H1 (cell line): Measurements from ENCODE around the gene HOXB5. TPM values are rescaled to one million over a fixed set of nuclear protein-coding genes. Genes with fewer than 3 reads are reported as not detected.

Experiments used
- CTCF ChIA-PET: fragments of 300-600 bp; sonication (Branson Sonifier 250); formaldehyde crosslinking; loops from one replicate; lab custom pipeline; 2021; ENCODE audit not compliant: partially characterized antibody; lab: Charles Lee
- POLR2A ChIA-PET: fragments of 300-600 bp; sonication (Branson Sonifier 250); formaldehyde crosslinking; loops from one replicate; lab custom pipeline; 2021; ENCODE audit warnings: inconsistent platforms; ENCODE audit not compliant: partially characterized antibody; lab: Charles Lee
- DNase-seq, 2 experiments: peaks; one replicate each; pipeline versions ENCODE4 v3.0.0 to v3.0.0-alpha.2; 2010 to 2022; ENCODE audit warnings: low spot score in 2 of 2, low read depth in 1 of 2, mixed read lengths in 1 of 2
- FAIRE-seq: peaks from 2 replicates; lab custom pipeline; 2011; peaks lifted over from hg19 to GRCh38; lab: Jason Lieb, UNC
- H2AFZ ChIP-seq: 2 replicates; pipeline ENCODE4 v1.8.1; 2012; ENCODE audit warnings: low read length, inconsistent platforms
- H2AK5ac ChIP-seq: 2 replicates; pipeline ENCODE4 v1.6.1; 2013; ENCODE audit warnings: low read depth, low read length
- H2BK120ac ChIP-seq: replicated peaks from 2 replicates; pipeline ENCODE3; 2013; ENCODE audit warnings: low read depth, low read length, inconsistent platforms
- H2BK12ac ChIP-seq: 2 replicates; pipeline ENCODE4 v1.6.1; 2013; ENCODE audit warnings: low read depth, low read length
- H2BK15ac ChIP-seq: 2 replicates; pipeline ENCODE4 v1.6.1; 2013; ENCODE audit warnings: low read length
- H2BK20ac ChIP-seq: 2 replicates; pipeline ENCODE4 v1.6.1; 2013; ENCODE audit warnings: low read length
- H2BK5ac ChIP-seq: 2 replicates; pipeline ENCODE4 v1.6.1; 2013; ENCODE audit warnings: low read depth, low read length
- H3K14ac ChIP-seq: 2 replicates; pipeline ENCODE4 v1.6.1; 2013; ENCODE audit warnings: inconsistent platforms; ENCODE audit not compliant: insufficient read length
- H3K18ac ChIP-seq: 2 replicates; pipeline ENCODE4 v1.6.1; 2013; ENCODE audit warnings: low read length; ENCODE audit errors: extremely low read depth
- H3K23ac ChIP-seq: 2 replicates; pipeline ENCODE4 v1.6.1; 2013; ENCODE audit warnings: inconsistent platforms; ENCODE audit not compliant: insufficient read length
- H3K23me2 ChIP-seq: 2 replicates; pipeline ENCODE4 v1.6.1; 2013; ENCODE audit warnings: low read depth, low read length
- H3K27ac ChIP-seq: 2 replicates; pipeline ENCODE4 v1.6.1; 2011; ENCODE audit warnings: low read depth, low read length, inconsistent platforms
- H3K27me3 ChIP-seq, 4 experiments: replicated peaks in 1 of 4; 1 replicate in 1 of 4; 2 replicates in 3 of 4; pipeline versions ENCODE4 v1.6.1 to v1.8.1; 2011 to 2013; ENCODE audit warnings: low read length in 3 of 4, mild to moderate bottlenecking in 3 of 4, inconsistent platforms in 2 of 4, mixed read lengths in 2 of 4, moderate library complexity in 1 of 4; ENCODE audit not compliant: control insufficient read depth in 3 of 4, insufficient read depth in 3 of 4; ENCODE audit errors: extremely low read depth in 1 of 4
- H3K36me3 ChIP-seq, 4 experiments: 2 replicates each; pipeline versions ENCODE4 v1.6.1 to v1.8.1; 2011 to 2013; ENCODE audit warnings: mild to moderate bottlenecking in 4 of 4, low read length in 3 of 4, moderate library complexity in 2 of 4, control low read depth in 1 of 4, inconsistent platforms in 1 of 4; ENCODE audit not compliant: insufficient read depth in 4 of 4, control insufficient read depth in 2 of 4
- H3K4ac ChIP-seq: replicated peaks from 2 replicates; pipeline ENCODE3; 2013; ENCODE audit warnings: low read length, low read depth, mixed read lengths, inconsistent platforms; ENCODE audit not compliant: insufficient read length
- H3K4me1 ChIP-seq, 4 experiments: replicated peaks in 1 of 4; 1 replicate in 1 of 4; 2 replicates in 3 of 4; pipeline versions ENCODE4 v1.6.1 to v1.8.1; 2011 to 2013; ENCODE audit warnings: low read length in 3 of 4, inconsistent platforms in 2 of 4, mixed read lengths in 1 of 4; ENCODE audit not compliant: insufficient read depth in 4 of 4, control insufficient read depth in 3 of 4
- H3K4me2 ChIP-seq, 2 experiments: 2 replicates each; pipeline versions ENCODE4 v1.6.1 to v1.8.1; 2011 to 2013; ENCODE audit warnings: low read depth in 2 of 2, low read length in 2 of 2, control low read depth in 1 of 2, inconsistent platforms in 1 of 2, mild to moderate bottlenecking in 1 of 2; ENCODE audit not compliant: insufficient read depth in 1 of 2
- H3K4me3 ChIP-seq, 4 experiments: fragments of 200-600, 300-600 bp in 1 of 4; sonication (generic), shearing (Covaris generic), sonication (Bioruptor Twin) in 1 of 4; 2 replicates each; pipeline versions ENCODE4 v1.5.1 to v1.8.1; 2011 to 2016; ENCODE audit warnings: low read length in 4 of 4, low read depth in 3 of 4, control low read depth in 2 of 4, inconsistent platforms in 2 of 4, mild to moderate bottlenecking in 2 of 4, mixed read lengths in 1 of 4, moderate library complexity in 1 of 4; ENCODE audit not compliant: insufficient read depth in 2 of 4; ENCODE audit errors: extremely low read depth in 1 of 4
- H3K56ac ChIP-seq: replicated peaks from 2 replicates; pipeline ENCODE3; 2013; ENCODE audit warnings: low read depth, mild to moderate bottlenecking, mixed read lengths, low read length, inconsistent platforms; ENCODE audit not compliant: insufficient read length
- H3K79me1 ChIP-seq: 2 replicates; pipeline ENCODE4 v1.6.1; 2013; ENCODE audit warnings: low read depth, low read length, control low read depth
- H3K79me2 ChIP-seq, 2 experiments: 2 replicates each; pipeline versions ENCODE4 v1.6.1 to v1.8.1; 2012 to 2013; ENCODE audit warnings: low read length in 2 of 2, mild to moderate bottlenecking in 2 of 2, inconsistent platforms in 1 of 2; ENCODE audit not compliant: insufficient read depth in 2 of 2, control insufficient read depth in 1 of 2
- H3K9ac ChIP-seq, 4 experiments: replicated peaks in 1 of 4; 1 replicate in 1 of 4; 2 replicates in 3 of 4; pipeline versions ENCODE4 v1.6.1 to v1.8.1; 2011 to 2013; ENCODE audit warnings: low read depth in 3 of 4, low read length in 3 of 4, control low read depth in 2 of 4, mild to moderate bottlenecking in 2 of 4, moderate library complexity in 2 of 4, inconsistent platforms in 1 of 4; ENCODE audit errors: extremely low read depth in 1 of 4
- H3K9me3 ChIP-seq, 2 experiments: 2 replicates each; pipeline versions ENCODE4 v1.6.1 to v1.8.1; 2012 to 2013; ENCODE audit warnings: mild to moderate bottlenecking in 2 of 2, moderate library complexity in 2 of 2, control low read depth in 1 of 2, inconsistent platforms in 1 of 2, low read depth in 1 of 2, low read length in 1 of 2, mixed read lengths in 1 of 2; ENCODE audit not compliant: insufficient read depth in 2 of 2
- H4K20me1 ChIP-seq, 2 experiments: replicated peaks in 1 of 2; 2 replicates each; pipeline versions ENCODE3 to v1.8.1; 2011 to 2013; ENCODE audit warnings: inconsistent platforms in 2 of 2, low read length in 2 of 2, mild to moderate bottlenecking in 1 of 2; ENCODE audit not compliant: insufficient read depth in 2 of 2, control insufficient read depth in 1 of 2
- H4K5ac ChIP-seq: 2 replicates; pipeline ENCODE4 v1.6.1; 2013; ENCODE audit warnings: low read length, low read depth, mixed read lengths, inconsistent platforms; ENCODE audit not compliant: insufficient read length
- H4K8ac ChIP-seq: 2 replicates; pipeline ENCODE4 v1.8.0; 2013; ENCODE audit warnings: mild to moderate bottlenecking, moderate library complexity, low read length, inconsistent platforms; ENCODE audit not compliant: insufficient read depth; ENCODE audit errors: extremely low read depth
- H4K91ac ChIP-seq: replicated peaks from 2 replicates; pipeline ENCODE3; 2013; ENCODE audit warnings: low read length, mixed read lengths, inconsistent platforms; ENCODE audit not compliant: insufficient read length
- ATF2 ChIP-seq: IDR thresholded peaks from 2 replicates; pipeline ENCODE4 v1.6.1; 2012; ENCODE audit warnings: low read length, inconsistent platforms
- GABPA ChIP-seq: IDR thresholded peaks from 2 replicates; pipeline ENCODE4 v1.6.1; 2011; ENCODE audit warnings: mild to moderate bottlenecking, low read length, moderate library complexity, borderline replicate concordance; ENCODE audit not compliant: insufficient read depth
- TCF12 ChIP-seq: IDR thresholded peaks from 2 replicates; pipeline ENCODE4 v1.6.1; 2011; ENCODE audit warnings: low read depth, mild to moderate bottlenecking, low read length
- USF2 ChIP-seq: IDR thresholded peaks from 2 replicates; pipeline ENCODE4 v1.6.1; 2011; ENCODE audit warnings: low read length, improper control_type of control experiment
- WGBS, 2 experiments: shearing (Covaris generic) in 1 of 2; methylation state at CpG; one replicate each; pipeline versions ENCODE4 v1.1.6 to v1.1.7; 2013 to 2015; ENCODE audit warnings: low lambda C conversion rate in 2 of 2, mixed read lengths in 2 of 2, inconsistent platforms in 1 of 2, low coverage in 1 of 2, missing lambda C conversion rate in 1 of 2; ENCODE audit not compliant: insufficient replicate concordance in 2 of 2, insufficient coverage in 1 of 2, insufficient read length in 1 of 2; ENCODE audit errors: extremely low coverage in 1 of 2, missing lambda C conversion rate in 1 of 2; 5-methylcytosine and 5-hydroxymethylcytosine counted together
- polyA plus RNA-seq, 7 experiments: library from polyadenylated mRNA; depleted of rRNA in 3 of 7; stranded (reverse) in 5 of 7; unstranded in 2 of 7; fragments of >200 nt in 5 of 7; fragments of 200-250 nt in 2 of 7; gene quantifications; 1 replicate in 5 of 7; 2 replicates in 1 of 7; 4 replicates in 1 of 7; pipeline versions ENCODE4 v1.2.1 to v1.2.3, GENCODE V29; 2011 to 2013; ENCODE audit warnings: missing spikeins in 2 of 7, mixed read lengths in 2 of 7
- total RNA-seq: library from RNA; stranded (reverse); fragmentation: NEBNext Ultra II Directional; extraction: Animal tissue kit (Norgen Biotek cat#: 25700); gene quantifications from 2 replicates; pipeline ENCODE4 v1.2.1, GENCODE V29; 2021
- TF ChIP-seq, protein P1 (sequence below): IDR thresholded peaks from 2 replicates; pipeline ENCODE4 v1.6.1; 2011; ENCODE audit warnings: low read depth, mild to moderate bottlenecking, low read length; ENCODE audit not compliant: insufficient read depth

The HOXB5 gene
- total and polyA plus RNA-seq, 2 of the 8 experiments (the other 6 are each of a cell fraction or from before 2014, with no cell fraction given) = not detected

DNA sequence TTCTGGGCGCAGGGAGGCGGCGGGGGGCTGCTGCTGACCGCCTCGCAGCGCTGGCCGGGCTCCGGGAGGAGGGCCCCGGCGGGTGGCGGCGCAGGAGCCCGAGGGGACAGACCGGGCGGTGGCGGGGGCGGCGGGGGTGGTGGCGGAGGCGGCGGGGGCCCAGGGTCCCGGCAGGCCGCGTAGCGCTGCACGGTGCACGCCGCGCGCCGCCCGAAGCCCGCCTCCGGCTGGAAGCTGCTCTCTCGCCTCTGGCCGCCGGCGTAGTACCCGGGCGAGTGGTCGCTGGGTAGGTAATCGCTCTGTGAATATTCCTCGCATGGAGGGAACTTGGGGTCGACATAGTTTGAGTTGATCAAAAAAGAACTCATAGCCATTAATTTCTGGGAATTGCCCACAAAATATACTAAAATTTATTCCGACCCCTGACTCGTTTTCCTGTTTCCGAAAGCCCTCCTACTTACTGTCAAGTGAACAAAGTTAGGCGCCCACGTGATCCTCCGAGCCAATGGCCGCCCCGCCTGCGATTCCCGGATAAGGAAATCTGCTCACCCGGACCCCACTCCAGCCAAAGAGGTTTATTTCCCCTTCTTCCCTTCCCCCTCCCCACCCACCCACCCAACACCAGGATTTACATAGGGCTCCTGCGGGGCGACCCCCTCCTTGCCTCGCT is 15.5 kb downstream of the HOXB5 start, which contains the start of gene HOXB4:
TSS of gene HOXB4 (minus strand) at position 405 of the 670 bp plus-strand sequence. CDS start at position 374, 31 bp downstream.
- H3K27me3 ChIP-seq = peaks cover 99 to 100% (median 100%) of the 10 kb centered on the region in 4 experiments
- DNase-seq = no peak
- no peak within 1 kb of the TSS for H3K4ac ChIP-seq
- H2BK20ac ChIP-seq = no peak within 1 kb of the TSS
- H4K8ac ChIP-seq = no peak within 1 kb of the TSS; the same call in 1 of the 2 replicates
- no peaks in the 10 kb centered on the region for H3K9me3 ChIP-seq
- H3K14ac ChIP-seq = no peak within 1 kb of the TSS
- H2BK120ac ChIP-seq = no peak within 1 kb of the TSS
- H2AK5ac ChIP-seq = no peak within 1 kb of the TSS
- TF ChIP-seq TCF12 (no peak), GABPA (no peak), ATF2 (no peak), USF2 (peak; percentile 78)
- TF ChIP-seq, protein P1, sequence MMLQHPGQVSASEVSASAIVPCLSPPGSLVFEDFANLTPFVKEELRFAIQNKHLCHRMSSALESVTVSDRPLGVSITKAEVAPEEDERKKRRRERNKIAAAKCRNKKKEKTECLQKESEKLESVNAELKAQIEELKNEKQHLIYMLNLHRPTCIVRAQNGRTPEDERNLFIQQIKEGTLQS = peak; percentile 29; the same call in 1 of the 2 replicates
- peak within 1 kb of the TSS in 2 of 4 experiments; percentile 10 to 44; a peak in 3 of 8 replicates for H3K4me3 ChIP-seq
- H4K20me1 ChIP-seq = peaks cover 15 to 40% of the 10 kb centered on the region in 2 experiments
- no peak within 1 kb of the TSS for H3K23ac ChIP-seq
- H2BK12ac ChIP-seq = no peak within 1 kb of the TSS
- H2BK15ac ChIP-seq = peak within 1 kb of the TSS; percentile 29; the same call in 1 of the 2 replicates
- 0% methylated on average over 9 of the region's 58 CpGs; no CpG with 5 or more reads in 1 of the 2 experiments for WGBS, 2 experiments
- H3K18ac ChIP-seq = no peak within 1 kb of the TSS; the same call in 1 of the 2 replicates
- H4K5ac ChIP-seq = no peak within 1 kb of the TSS
- peaks cover 0 to 7% (median 0%) of the 10 kb centered on the region in 4 experiments; a peak in 1 of 8 replicates for H3K36me3 ChIP-seq
- CTCF ChIA-PET = interaction anchor here (1.1 to 1.5 kb wide), 3 partner anchors 8 to 16 kb away, joined by 3 to 5 read pairs (median 4); no protein-coding TSS in a partner anchor
- peaks cover 0 to 13% (median 4%) of the 10 kb centered on the region in 4 experiments; a peak in 5 of 7 replicates for H3K4me1 ChIP-seq
- H2AFZ ChIP-seq = no peak within 1 kb of the TSS
- H3K27ac ChIP-seq = no peak within 1 kb of the TSS
- no peaks in the 10 kb centered on the region for H3K79me2 ChIP-seq
- H2BK5ac ChIP-seq = no peak within 1 kb of the TSS
- H3K23me2 ChIP-seq = no peaks in the 10 kb centered on the region
- no peaks in the 10 kb centered on the region for H3K79me1 ChIP-seq
- H4K91ac ChIP-seq = no peak within 1 kb of the TSS
- POLR2A ChIA-PET = no interaction called here
- no peak within 1 kb of the TSS for H3K9ac ChIP-seq
- no peak within 1 kb of the TSS for H3K56ac ChIP-seq
- H3K4me2 ChIP-seq = peak within 1 kb of the TSS; percentile 46 to 48
- FAIRE-seq = no peak
